ENCODE results near the gene CERS1.

The CERS1 gene

DNA sequence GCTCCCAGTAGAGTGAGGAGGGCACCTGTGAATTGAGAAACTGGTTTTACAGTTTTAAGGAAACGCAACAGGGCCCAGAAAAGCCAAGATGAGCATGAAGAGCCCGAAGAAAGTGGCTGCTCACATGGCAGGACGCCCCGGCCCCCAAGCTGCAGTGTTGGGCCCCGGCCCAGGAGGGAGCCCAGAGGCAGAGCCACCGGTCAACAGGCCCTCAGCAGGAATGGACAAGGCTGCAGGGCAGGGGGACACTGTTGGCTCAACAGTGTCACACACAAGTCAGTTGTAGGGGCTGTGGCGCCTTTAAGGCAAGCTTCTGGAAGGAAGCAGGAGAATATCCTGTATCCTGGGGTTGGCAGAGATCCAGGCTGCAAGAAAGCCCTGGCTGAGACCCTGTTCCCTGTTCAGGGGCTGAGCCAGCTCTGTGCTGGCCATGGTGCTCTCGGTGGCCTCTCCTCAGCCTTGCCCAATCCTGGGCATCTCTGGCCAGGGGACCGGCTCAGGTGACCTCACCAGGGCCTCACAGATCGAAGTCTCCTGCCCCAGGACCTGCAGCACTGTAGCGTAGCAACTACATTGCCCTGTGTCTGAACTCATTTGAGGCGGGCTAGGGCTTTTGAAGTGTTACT, 36.2 kb downstream of the CERS1 start:
- TF ChIP-seq, protein P1, sequence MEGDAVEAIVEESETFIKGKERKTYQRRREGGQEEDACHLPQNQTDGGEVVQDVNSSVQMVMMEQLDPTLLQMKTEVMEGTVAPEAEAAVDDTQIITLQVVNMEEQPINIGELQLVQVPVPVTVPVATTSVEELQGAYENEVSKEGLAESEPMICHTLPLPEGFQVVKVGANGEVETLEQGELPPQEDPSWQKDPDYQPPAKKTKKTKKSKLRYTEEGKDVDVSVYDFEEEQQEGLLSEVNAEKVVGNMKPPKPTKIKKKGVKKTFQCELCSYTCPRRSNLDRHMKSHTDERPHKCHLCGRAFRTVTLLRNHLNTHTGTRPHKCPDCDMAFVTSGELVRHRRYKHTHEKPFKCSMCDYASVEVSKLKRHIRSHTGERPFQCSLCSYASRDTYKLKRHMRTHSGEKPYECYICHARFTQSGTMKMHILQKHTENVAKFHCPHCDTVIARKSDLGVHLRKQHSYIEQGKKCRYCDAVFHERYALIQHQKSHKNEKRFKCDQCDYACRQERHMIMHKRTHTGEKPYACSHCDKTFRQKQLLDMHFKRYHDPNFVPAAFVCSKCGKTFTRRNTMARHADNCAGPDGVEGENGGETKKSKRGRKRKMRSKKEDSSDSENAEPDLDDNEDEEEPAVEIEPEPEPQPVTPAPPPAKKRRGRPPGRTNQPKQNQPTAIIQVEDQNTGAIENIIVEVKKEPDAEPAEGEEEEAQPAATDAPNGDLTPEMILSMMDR (IDR thresholded peaks at IDR 0.05; ENCODE audit: insufficient read depth, low read length, poor library complexity, severe bottlenecking) = no peak

DNA sequence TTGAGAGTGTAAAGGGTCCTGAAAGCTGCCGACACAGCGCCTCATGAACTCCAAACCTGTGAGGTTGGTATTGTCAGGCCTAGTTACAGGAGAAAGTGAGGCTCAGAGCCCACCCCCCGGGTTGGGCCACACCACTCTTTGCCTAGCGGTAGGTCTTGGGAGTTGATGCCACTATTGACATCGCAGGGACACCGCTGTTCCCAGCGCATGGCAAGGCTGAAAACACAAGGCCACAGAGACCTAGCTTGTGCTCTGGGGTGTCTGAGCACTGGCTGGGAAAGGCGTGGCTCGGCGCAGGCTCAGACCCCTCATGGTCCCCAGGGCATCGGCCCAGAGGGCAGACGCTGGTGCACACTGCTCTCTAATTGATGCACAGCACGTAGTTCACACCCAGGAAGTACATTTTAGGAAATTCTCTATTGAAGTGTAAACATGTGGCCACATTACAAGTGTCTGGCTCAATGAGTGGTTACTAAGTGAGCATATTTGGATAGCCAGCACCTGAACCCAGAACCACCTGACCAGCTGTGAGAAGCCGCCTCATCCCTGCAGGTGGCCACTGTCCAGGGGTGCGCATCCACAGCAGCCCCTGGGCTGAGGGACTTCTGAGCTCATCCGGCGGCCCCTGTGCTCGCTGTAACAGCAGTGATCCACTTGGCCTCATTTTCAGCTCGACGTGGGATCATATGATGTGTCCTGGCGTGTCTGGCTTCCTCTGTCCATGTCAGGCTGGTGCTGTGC, 36.9 kb downstream of the CERS1 start:
- TF ChIP-seq, protein P1 (IDR thresholded peaks at IDR 0.05; ENCODE audit: insufficient read depth, low read length, poor library complexity, severe bottlenecking) = no peak
- no peaks in the 10 kb centered on the region for H3K27me3 ChIP-seq (replicated peaks; ENCODE audit: control insufficient read depth, insufficient read depth, low read length)
- DNase-seq (ENCODE audit: extremely low read depth, insufficient read length) = no peak
- no peak overlapping the region for H3K4me3 ChIP-seq (replicated peaks; ENCODE audit: low read depth, low read length)
- peaks cover 74% of the 10 kb centered on the region for H3K36me3 ChIP-seq (ENCODE audit: control insufficient read depth, insufficient read depth, low read length)

More for the DNA sequence above, 36.2 kb downstream of the CERS1 start:
- peaks cover 68% of the 10 kb centered on the region for H3K36me3 ChIP-seq (ENCODE audit: control insufficient read depth, insufficient read depth, low read length)
- no peak overlapping the region for H3K4me3 ChIP-seq (replicated peaks; ENCODE audit: low read depth, low read length)
- DNase-seq (ENCODE audit: extremely low read depth, insufficient read length) = no peak
- no peaks in the 10 kb centered on the region for H3K27me3 ChIP-seq (replicated peaks; ENCODE audit: control insufficient read depth, insufficient read depth, low read length)

DNA sequence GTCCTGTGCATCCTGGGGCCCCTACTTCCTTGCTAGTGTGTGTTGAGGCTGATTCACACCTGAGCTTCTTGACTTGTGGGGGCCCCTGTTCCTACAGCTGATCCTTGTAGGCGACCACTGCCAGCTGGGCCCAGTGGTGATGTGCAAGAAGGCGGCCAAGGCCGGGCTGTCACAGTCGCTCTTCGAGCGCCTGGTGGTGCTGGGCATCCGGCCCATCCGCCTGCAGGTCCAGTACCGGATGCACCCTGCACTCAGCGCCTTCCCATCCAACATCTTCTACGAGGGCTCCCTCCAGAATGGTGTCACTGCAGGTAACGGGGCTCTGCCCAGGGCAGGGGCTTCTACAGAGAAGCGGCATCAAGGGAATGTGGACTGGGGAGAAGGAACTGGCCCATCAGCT, 38.7 kb downstream of the CERS1 start:
- TF ChIP-seq, protein P1 (IDR thresholded peaks at IDR 0.05; ENCODE audit: insufficient read depth, low read length, poor library complexity, severe bottlenecking) = no peak
- no peak for DNase-seq (ENCODE audit: extremely low read depth, insufficient read length)
- Histone ChIP-seq H3K4me3 (replicated peaks; ENCODE audit: low read depth, low read length) (no peak overlapping the region), H3K36me3 (ENCODE audit: control insufficient read depth, insufficient read depth, low read length) (peaks cover 80% of the 10 kb centered on the region), H3K27me3 (replicated peaks; ENCODE audit: control insufficient read depth, insufficient read depth, low read length) (no peaks in the 10 kb centered on the region)

DNA sequence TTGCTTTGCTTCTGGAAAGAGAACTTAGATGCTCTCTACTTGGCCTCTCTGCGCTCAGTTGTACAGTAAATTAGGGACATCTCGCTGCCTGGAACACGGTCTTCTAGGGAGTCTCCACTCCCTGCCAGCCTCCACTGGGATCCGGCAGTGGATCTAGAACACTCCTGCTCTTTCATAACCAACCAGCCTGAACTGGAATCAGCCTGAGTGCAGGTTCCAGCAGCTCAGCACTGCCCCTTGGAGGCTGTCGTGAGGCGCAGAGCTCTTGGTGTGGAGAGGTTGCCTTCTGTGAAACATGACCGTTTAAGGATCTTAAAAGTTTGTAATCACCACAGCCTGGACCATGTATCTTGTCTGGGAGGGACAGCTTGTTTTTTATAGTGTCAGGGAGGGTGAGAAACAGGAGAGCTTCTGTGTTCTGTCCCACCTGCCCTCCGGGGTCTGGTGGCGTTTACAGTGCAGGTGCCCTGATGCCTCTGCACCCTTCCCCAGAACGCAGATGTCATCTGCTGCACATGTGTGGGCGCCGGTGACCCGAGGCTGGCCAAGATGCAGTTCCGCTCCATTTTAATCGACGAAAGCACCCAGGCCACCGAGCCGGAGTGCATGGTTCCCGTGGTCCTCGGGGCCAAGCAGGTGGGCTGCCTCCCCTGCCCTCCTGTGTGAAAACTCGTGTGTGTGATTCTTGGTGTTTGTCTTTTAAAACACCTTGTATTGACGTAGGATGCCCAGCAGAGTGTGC, 39.4 kb downstream of the CERS1 start:
- Histone ChIP-seq H3K27me3 (replicated peaks; ENCODE audit: control insufficient read depth, insufficient read depth, low read length) (no peaks in the 10 kb centered on the region), H3K36me3 (ENCODE audit: control insufficient read depth, insufficient read depth, low read length) (peaks cover 82% of the 10 kb centered on the region), H3K4me3 (replicated peaks; ENCODE audit: low read depth, low read length) (no peak overlapping the region)
- TF ChIP-seq, protein P1 (IDR thresholded peaks at IDR 0.05; ENCODE audit: insufficient read depth, low read length, poor library complexity, severe bottlenecking) = peak; percentile 22
- DNase-seq (ENCODE audit: extremely low read depth, insufficient read length) = no peak

DNA sequence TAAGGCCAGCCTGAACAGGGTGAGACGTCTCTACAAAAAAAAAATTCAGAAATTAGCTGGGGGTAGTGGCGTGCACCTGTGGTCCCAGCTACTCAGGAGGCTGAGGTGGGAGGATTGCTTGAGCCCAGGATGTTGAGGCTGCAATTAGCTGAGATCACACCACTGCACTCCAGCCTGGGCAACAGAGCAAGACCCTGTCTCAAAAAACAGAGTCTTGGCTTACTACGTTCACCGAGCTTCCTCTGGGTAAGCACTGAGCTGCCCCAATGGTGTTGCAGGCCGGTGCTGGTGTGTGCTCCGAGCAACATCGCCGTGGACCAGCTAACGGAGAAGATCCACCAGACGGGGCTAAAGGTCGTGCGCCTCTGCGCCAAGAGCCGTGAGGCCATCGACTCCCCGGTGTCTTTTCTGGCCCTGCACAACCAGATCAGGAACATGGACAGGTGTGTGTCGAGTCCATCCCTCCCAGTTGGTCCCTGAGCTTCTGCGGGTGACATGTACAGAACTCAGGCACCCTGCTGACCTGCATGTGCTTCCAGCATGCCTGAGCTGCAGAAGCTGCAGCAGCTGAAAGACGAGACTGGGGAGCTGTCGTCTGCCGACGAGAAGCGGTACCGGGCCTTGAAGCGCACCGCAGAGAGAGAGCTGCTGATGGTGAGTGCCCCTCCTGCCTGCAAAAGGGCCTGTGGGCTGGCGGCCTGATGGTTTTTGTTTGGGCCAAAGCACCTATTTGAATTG, 40.1 kb downstream of the CERS1 start:
- no peak overlapping the region for H3K4me3 ChIP-seq (replicated peaks; ENCODE audit: low read depth, low read length)
- no peak for DNase-seq (ENCODE audit: extremely low read depth, insufficient read length)
- TF ChIP-seq, protein P1 (IDR thresholded peaks at IDR 0.05; ENCODE audit: insufficient read depth, low read length, poor library complexity, severe bottlenecking) = no peak
- peaks cover 82% of the 10 kb centered on the region for H3K36me3 ChIP-seq (ENCODE audit: control insufficient read depth, insufficient read depth, low read length)
- H3K27me3 ChIP-seq (replicated peaks; ENCODE audit: control insufficient read depth, insufficient read depth, low read length) = no peaks in the 10 kb centered on the region

All from GM06990 (cell line).